SK-N-SH (cell line): ENCODE measurements around the gene NANS.

Source experiments
- EP300 ChIP-seq, 2 experiments: IDR thresholded peaks; 2 replicates each; pipeline versions ENCODE4 v1.4.0 to v1.6.1; 2012; ENCODE audit warnings: borderline replicate concordance in 1 of 2, low read depth in 1 of 2, low read length in 1 of 2
- EZH2phosphoT487 ChIP-seq: fragments of 200-600 bp; sonication (generic); IDR thresholded peaks from 2 replicates; pipeline ENCODE4 v1.6.1; 2017; ENCODE audit warnings: low read depth, mixed run types, mild to moderate bottlenecking, antibody characterized with exemption, moderate library complexity, borderline replicate concordance
- FOXJ3 ChIP-seq: sonication (generic); formaldehyde crosslinking; IDR thresholded peaks from 2 replicates; pipeline ENCODE4 v1.5.1; 2020; ENCODE audit warnings: mild to moderate bottlenecking, missing genetic modification reagents
- GATA2 ChIP-seq: sonication (generic); formaldehyde crosslinking; IDR thresholded peaks from 2 replicates; pipeline ENCODE4 v1.5.0; 2020; ENCODE audit warnings: mild to moderate bottlenecking, missing genetic modification reagents
- RFX5 ChIP-seq: IDR thresholded peaks from 2 replicates; pipeline ENCODE4 v1.6.1; 2012; ENCODE audit warnings: mild to moderate bottlenecking, improper control_type of control experiment, low read length
- TEAD4 ChIP-seq: IDR thresholded peaks from 2 replicates; pipeline ENCODE4 v1.4.0; 2012; ENCODE audit warnings: mild to moderate bottlenecking, borderline replicate concordance; ENCODE audit not compliant: insufficient read depth
- TF ChIP-seq, protein P1 (sequence below): IDR thresholded peaks from 2 replicates; pipeline ENCODE4 v1.4.0; 2012; ENCODE audit warnings: low read depth
- TF ChIP-seq, protein P2 (sequence below): IDR thresholded peaks from 2 replicates; pipeline ENCODE4 v1.4.0; 2012; ENCODE audit warnings: low read depth, borderline replicate concordance
- TF ChIP-seq, protein P3 (sequence below): fragments of 200-600 bp; sonication (generic); IDR thresholded peaks from 2 replicates; pipeline ENCODE4 v1.6.1; 2017; ENCODE audit warnings: antibody characterized with exemption, mild to moderate bottlenecking, moderate library complexity

DNA sequence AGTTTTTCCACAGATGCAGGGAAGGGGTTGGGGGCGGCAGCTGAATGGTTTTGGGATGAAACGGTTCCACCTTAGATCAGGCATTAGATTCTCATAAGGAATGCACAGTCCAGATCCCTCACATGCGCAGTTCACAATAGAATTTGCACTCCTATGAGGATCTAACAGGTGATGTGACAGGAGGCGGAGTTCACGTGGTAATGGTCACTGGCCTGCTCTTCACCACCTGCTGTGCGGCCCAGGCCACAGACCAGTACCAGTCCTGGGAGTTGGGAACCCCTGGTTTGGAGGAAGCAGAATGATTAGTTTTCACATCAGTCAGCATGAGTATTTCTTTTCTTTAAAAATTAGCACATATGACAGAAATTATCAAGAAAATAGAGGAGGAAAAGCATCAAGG, 47.1 kb upstream of the NANS start:
- no peak for TF ChIP-seq GATA2 (CRISPR knock-in tag)
- TF ChIP-seq, protein P1, sequence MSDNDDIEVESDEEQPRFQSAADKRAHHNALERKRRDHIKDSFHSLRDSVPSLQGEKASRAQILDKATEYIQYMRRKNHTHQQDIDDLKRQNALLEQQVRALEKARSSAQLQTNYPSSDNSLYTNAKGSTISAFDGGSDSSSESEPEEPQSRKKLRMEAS = no peak
- TF ChIP-seq, protein P2, sequence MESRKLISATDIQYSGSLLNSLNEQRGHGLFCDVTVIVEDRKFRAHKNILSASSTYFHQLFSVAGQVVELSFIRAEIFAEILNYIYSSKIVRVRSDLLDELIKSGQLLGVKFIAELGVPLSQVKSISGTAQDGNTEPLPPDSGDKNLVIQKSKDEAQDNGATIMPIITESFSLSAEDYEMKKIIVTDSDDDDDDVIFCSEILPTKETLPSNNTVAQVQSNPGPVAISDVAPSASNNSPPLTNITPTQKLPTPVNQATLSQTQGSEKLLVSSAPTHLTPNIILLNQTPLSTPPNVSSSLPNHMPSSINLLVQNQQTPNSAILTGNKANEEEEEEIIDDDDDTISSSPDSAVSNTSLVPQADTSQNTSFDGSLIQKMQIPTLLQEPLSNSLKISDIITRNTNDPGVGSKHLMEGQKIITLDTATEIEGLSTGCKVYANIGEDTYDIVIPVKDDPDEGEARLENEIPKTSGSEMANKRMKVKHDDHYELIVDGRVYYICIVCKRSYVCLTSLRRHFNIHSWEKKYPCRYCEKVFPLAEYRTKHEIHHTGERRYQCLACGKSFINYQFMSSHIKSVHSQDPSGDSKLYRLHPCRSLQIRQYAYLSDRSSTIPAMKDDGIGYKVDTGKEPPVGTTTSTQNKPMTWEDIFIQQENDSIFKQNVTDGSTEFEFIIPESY = no peak
- no peak for TF ChIP-seq TEAD4
- TF ChIP-seq RFX5 = no peak
- no peak for TF ChIP-seq EZH2phosphoT487
- no peak for TF ChIP-seq FOXJ3 (CRISPR knock-in tag)
- TF ChIP-seq EP300 (IDR thresholded peaks at IDR 0.05; ENCODE audit: borderline replicate concordance in 1 of 2, low read depth in 1 of 2, low read length in 1 of 2) = no peak
- TF ChIP-seq, protein P3, sequence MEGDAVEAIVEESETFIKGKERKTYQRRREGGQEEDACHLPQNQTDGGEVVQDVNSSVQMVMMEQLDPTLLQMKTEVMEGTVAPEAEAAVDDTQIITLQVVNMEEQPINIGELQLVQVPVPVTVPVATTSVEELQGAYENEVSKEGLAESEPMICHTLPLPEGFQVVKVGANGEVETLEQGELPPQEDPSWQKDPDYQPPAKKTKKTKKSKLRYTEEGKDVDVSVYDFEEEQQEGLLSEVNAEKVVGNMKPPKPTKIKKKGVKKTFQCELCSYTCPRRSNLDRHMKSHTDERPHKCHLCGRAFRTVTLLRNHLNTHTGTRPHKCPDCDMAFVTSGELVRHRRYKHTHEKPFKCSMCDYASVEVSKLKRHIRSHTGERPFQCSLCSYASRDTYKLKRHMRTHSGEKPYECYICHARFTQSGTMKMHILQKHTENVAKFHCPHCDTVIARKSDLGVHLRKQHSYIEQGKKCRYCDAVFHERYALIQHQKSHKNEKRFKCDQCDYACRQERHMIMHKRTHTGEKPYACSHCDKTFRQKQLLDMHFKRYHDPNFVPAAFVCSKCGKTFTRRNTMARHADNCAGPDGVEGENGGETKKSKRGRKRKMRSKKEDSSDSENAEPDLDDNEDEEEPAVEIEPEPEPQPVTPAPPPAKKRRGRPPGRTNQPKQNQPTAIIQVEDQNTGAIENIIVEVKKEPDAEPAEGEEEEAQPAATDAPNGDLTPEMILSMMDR = no peak
